LNCAP (cell line): ENCODE results near the gene SNAP29.

Experiments
- TF ChIP-seq, protein P1 (sequence below): fragments of 450-650 bp; IDR thresholded peaks from 2 replicates; pipeline ENCODE4 v1.5.1; 2017; ENCODE audit warnings: mild to moderate bottlenecking

SNAP29 gene

DNA sequence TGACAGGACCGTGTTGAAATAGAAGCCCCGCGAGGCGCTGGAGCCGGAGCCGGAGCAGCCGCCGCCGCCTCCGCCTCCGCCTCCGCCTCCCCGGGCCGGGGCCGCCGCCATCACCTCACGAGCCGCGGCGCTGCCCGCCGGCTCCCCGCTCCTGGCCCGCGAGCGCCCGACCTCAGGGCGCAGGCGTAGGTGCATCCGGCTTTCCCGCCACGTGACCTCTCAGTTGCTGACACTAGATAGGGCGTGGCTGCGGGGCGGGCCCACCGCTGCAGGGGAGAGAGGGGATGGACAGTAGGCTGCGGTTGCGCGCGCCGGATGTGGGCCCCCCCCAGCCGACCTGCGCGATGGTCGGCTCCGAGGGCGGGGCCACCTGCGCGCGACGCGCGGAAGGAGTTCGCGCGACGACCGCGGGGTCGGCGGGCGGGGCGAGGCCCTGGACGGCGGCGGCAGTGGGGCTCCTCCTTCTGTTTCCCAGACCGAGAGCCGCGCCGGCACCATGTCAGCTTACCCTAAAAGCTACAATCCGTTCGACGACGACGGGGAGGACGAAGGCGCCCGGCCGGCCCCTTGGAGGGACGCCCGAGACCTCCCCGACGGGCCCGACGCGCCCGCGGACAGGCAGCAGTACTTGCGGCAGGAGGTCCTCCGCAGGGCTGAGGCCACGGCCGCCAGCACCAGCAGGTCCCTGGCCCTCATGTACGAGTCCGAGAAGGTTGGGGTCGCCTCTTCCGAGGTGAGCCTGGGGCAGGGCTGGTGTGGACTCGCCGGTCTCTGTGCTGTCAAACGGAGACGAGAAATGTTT, at the start of gene SNAP29, which contains the start of gene PI4KA:
TSS of gene SNAP29 (plus strand) at position 393 of the 802 bp plus-strand sequence. CDS start at position 497, 104 bp downstream.
TSS of gene PI4KA (minus strand) at position 197 of the 802 bp plus-strand sequence. CDS start at position 111, 86 bp downstream.
- TF ChIP-seq, protein P1, sequence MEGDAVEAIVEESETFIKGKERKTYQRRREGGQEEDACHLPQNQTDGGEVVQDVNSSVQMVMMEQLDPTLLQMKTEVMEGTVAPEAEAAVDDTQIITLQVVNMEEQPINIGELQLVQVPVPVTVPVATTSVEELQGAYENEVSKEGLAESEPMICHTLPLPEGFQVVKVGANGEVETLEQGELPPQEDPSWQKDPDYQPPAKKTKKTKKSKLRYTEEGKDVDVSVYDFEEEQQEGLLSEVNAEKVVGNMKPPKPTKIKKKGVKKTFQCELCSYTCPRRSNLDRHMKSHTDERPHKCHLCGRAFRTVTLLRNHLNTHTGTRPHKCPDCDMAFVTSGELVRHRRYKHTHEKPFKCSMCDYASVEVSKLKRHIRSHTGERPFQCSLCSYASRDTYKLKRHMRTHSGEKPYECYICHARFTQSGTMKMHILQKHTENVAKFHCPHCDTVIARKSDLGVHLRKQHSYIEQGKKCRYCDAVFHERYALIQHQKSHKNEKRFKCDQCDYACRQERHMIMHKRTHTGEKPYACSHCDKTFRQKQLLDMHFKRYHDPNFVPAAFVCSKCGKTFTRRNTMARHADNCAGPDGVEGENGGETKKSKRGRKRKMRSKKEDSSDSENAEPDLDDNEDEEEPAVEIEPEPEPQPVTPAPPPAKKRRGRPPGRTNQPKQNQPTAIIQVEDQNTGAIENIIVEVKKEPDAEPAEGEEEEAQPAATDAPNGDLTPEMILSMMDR, result no peak

DNA sequence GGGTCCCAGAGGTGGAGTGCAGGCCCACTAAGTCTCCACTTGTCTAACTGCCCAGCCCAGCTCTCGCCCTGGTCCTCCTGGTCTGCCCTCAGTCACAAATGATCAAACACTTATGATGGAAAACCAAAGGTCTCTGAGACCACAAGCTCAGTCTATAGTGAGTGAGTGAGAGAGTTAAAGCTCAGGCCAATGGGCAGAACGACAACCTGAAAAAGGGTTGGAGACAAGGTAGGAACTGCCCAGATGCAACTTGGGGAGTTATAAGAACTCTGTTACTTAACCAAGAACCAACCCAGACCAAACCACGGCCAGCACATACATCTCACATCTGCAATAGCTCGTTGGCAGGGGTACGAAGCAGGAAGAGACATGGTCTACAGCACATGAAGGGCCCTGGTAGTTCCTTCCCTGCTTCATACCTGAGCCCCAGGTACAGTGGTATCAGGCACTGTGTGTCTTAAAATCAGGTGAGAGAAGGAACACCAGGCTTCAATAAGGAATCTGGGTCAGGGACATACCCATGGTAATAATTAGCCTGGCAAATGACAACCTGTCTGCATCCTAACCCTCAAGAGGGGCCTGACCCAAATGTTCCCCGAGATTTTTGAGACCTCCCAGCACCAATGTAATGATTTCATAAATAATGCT, 49.1 kb upstream of the SNAP29 start:
- TF ChIP-seq, protein P1, result no peak

DNA sequence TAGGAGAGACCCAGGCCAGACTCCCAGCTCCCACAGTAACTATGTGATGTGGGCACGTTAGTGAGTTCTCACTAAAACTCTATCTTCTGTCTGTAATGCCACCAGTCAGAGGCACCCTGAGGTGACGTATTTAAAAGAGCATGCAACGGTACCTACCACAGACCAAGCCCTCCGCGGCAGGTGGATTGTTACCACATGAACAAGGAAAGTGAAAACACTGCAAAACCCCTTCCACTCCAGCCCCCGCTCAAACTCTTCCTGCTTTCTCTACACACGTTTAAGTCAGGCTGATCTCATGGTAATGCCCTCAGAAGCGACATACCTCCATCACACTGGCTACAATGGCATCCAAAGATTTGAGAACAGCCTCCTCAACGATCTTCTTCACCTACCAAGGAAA, 48.2 kb upstream of the SNAP29 start:
- TF ChIP-seq, protein P1, result no peak

DNA sequence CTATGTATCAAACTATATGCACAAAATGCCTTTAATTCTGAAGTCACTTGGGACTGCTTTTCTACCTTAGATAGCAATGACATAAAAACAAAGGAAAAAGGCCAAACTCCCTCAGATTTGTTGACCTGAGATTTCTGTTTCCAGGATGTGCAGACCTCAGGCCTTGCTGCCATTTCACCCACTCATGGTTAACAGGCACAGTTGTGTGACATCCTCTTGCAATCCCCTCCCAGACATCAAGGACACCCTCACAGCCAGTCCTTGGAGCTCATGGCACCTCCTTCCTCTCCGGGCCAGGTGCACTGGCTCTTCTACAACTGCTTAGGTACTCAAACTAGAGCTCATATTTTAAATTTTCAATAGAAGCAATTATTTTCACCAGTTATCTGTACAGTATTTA, 47.6 kb upstream of the SNAP29 start:
- TF ChIP-seq, protein P1, result no peak

DNA sequence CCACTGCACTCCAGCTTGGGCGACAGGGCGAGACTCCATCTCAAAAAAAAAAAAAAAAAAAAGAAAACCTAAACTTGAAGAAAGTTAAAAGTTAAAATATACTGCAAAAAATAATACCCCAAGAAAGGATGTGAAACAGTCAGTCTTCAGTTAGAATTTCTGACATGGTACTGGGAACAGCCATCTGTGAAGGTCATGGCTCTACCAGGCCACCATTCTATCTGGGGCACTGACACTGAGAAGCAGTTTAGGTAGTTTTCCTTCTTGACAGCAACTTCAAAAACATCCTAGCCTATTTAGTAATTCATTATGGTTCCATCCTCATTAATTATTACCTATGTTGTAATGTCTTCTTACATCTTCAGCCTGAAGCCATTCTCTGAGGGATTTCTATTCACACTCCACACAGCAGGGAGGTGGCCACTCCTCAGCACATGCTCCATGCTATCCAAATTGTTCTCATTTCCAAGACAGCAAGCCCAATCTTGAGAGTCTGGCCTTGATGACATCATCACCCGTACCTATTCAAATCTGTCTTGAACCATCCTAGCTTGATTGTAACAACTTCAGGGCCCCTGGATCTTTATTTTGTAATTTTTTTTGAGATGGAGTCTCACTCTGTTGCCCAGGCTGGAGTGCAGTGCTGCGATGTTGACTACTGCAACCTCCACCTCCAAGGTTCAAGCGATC, 46.7 kb upstream of the SNAP29 start:
- TF ChIP-seq, protein P1, result no peak

DNA sequence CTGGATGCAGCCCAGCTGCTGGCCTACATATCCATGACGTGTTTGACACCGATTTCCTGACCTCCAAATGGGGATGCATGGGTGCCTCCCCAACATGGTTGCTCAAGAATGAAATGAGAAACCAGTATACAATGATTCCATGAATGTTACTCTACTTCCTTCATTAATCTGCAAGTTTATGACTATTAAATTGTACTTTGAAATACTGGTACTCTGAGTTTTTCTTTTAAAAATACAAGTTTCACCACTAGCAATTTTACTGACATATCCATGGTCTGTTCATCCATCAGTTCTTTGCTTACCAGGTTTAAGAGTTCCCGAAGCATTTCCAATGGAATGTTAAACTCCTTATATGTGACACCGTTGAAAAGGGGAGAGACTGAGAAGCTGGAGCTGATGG, 45.8 kb upstream of the SNAP29 start:
- TF ChIP-seq, protein P1, result no peak

DNA sequence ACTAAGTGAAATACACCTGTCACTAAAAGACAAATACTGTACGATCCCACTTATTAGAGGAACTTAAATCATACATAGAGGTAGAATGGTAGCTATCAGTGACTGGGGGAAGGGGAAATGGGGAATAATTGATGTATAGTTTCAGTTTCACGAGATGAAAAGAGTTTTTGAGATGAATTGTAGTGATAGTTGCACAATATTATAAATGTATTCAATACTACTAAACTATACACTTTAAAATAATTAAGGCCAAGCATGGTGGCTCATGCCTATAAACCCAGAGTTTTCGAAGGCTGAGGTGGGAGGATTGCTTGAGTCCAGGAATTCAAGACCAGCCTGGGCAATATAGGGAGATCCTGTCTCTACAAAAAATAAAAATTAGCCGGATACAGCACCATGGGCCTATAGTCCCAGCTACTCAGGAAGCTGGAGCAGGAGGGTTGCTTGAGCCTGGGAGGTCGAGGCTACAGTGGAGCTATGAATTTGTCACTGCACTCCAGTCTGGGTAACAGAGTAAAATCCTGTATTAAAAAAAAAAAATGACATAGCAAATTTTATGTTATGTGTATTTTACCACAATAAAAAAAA, 44.5 kb upstream of the SNAP29 start:
- TF ChIP-seq, protein P1, result no peak
